Measurements from ENCODE around the gene IL36A. TPM values are rescaled to one million over a fixed set of nuclear protein-coding genes. Genes with fewer than 3 reads are reported as not detected.

The IL36A gene
- total and polyA plus RNA-seq, 9 of the 15 experiments (the other 6 are each of a cell fraction or from before 2014, with no cell fraction given): not detected

- TF ChIP-seq ARID4B (CRISPR knock-in tag; IDR thresholded peaks at IDR 0.05) (no peak), ZNF224 (CRISPR knock-in tag; IDR thresholded peaks at IDR 0.05) (no peak), IRF2 (CRISPR knock-in tag; IDR thresholded peaks at IDR 0.05) (no peak), ZFX (CRISPR knock-in tag; IDR thresholded peaks at IDR 0.05) (no peak)
These were observed 48.4 kb downstream of the IL36A start (continued) for GRCh38 chr2:113053666-113054065.

GRCh38 chr2:113054066-113054465 is 48.8 kb downstream of the IL36A start:
- TF ChIP-seq ZNF431 (CRISPR knock-in tag; IDR thresholded peaks at IDR 0.05) (peak; percentile 74; the same call in 1 of the 2 replicates), USF1 (CRISPR knock-in tag; IDR thresholded peaks at IDR 0.05) (no peak)
- Histone ChIP-seq H3K27me3 (ENCODE audit: control insufficient read depth in 2 of 2, insufficient read depth in 2 of 2, low read length in 2 of 2) (peaks cover 0 to 14% of the 10 kb centered on the region in 2 experiments; a peak in 2 of 5 replicates), H3K4me3 (no peak overlapping the region), H4K20me1 (replicated peaks; ENCODE audit: control insufficient read depth, insufficient read depth, low read length) (no peaks in the 10 kb centered on the region), H2AFZ (ENCODE audit: low read depth, low read length) (no peak overlapping the region), H3K4me1 (replicated peaks in 1 of 2; ENCODE audit: control insufficient read depth in 2 of 2, insufficient read depth in 2 of 2, low read length in 2 of 2) (peaks cover 0 to 8% of the 10 kb centered on the region in 2 experiments; a peak in 1 of 5 replicates), H3K27ac (ENCODE audit: extremely low read depth, low read depth, low read length) (no peak overlapping the region), H3K79me2 (ENCODE audit: control insufficient read depth, insufficient read depth, low read length) (no peaks in the 10 kb centered on the region), H3K36me3 (ENCODE audit: control insufficient read depth, insufficient read depth, low read length) (no peaks in the 10 kb centered on the region), H3K9me1 (ENCODE audit: control insufficient read depth, insufficient read depth, low read length) (no peaks in the 10 kb centered on the region), H3K9me3 (replicated peaks; ENCODE audit: control insufficient read depth, insufficient read depth, low read depth, low read length) (no peaks in the 10 kb centered on the region), H3K4me2 (ENCODE audit: insufficient read depth, low read length) (no peak overlapping the region), H3K9ac (ENCODE audit: insufficient read depth in 1 of 2, low read depth in 2 of 2, low read length in 2 of 2) (no peak overlapping the region)
- intact Hi-C loops (cut with micrococcal nuclease) (loop anchor here (5.0 kb wide), 1 partner anchor 97 kb away; no protein-coding TSS in a partner anchor), in situ Hi-C loops (cut with MboI) (no loop called here)
- no peak for DNase-seq (ENCODE audit: extremely low read depth in 1 of 4, low spot score in 3 of 4)
- FAIRE-seq: no peak
- ATAC-seq: no peak
- no TSS peak for BruUV-seq (replicated peaks)
- POLR2A ChIA-PET: no interaction called here
- CTCF ChIA-PET (ENCODE audit: low intra/inter-chr PET ratio): no interaction called here
